Immature natural killer cell (primary cell): Measurements from ENCODE around the gene AFAP1L2. TPM values are rescaled to one million over a fixed set of nuclear protein-coding genes. Genes with fewer than 3 reads are reported as not detected.

Source experiments
- DNase-seq, 3 donors: peaks; one replicate each; pipeline ENCODE4 v3.0.0; 2022; ENCODE audit warnings: mixed read lengths in 1 of 3
- H3K27ac Mint-ChIP-seq, 6 donors: one replicate each; pipeline ENCODE4 v1.8.0; 2020; ENCODE audit warnings: mixed read lengths in 6 of 6, mild to moderate bottlenecking in 5 of 6, inconsistent platforms in 4 of 6, moderate library complexity in 3 of 6
- H3K27me3 Mint-ChIP-seq, 3 donors: one replicate each; pipeline ENCODE4 v1.8.0; 2020 to 2021; ENCODE audit warnings: low read depth in 3 of 3, mild to moderate bottlenecking in 3 of 3, mixed read lengths in 3 of 3, moderate library complexity in 3 of 3, inconsistent platforms in 1 of 3
- H3K36me3 Mint-ChIP-seq, 3 donors: one replicate each; pipeline ENCODE4 v1.8.0; 2020; ENCODE audit warnings: mixed read lengths in 3 of 3, inconsistent platforms in 2 of 3, mild to moderate bottlenecking in 2 of 3
- H3K4me1 Mint-ChIP-seq, 2 donors: one replicate each; pipeline ENCODE4 v1.8.0; 2020; ENCODE audit warnings: inconsistent platforms in 2 of 2, mild to moderate bottlenecking in 2 of 2, mixed read lengths in 2 of 2, moderate library complexity in 1 of 2
- H3K4me3 Mint-ChIP-seq, 5 donors: one replicate each; pipeline ENCODE4 v1.8.0; 2020; ENCODE audit warnings: mild to moderate bottlenecking in 5 of 5, mixed read lengths in 5 of 5, inconsistent platforms in 3 of 5, moderate library complexity in 3 of 5
- H3K9me3 Mint-ChIP-seq, 6 donors: one replicate each; pipeline ENCODE4 v1.8.0; 2020; ENCODE audit warnings: mild to moderate bottlenecking in 6 of 6, mixed read lengths in 6 of 6, inconsistent platforms in 4 of 6, moderate library complexity in 3 of 6
- polyA plus RNA-seq, 3 donors: library from polyadenylated mRNA; unstranded; fragments of 300-500 nt; fragmentation: Illumina TruSeq; gene quantifications; one replicate each; pipeline ENCODE4 v1.2.3, GENCODE V29; 2021

The AFAP1L2 gene
- polyA plus RNA-seq, 3 donors from 2014 or later = 0.61 to 2.0 (median 1.2) TPM

DNA sequence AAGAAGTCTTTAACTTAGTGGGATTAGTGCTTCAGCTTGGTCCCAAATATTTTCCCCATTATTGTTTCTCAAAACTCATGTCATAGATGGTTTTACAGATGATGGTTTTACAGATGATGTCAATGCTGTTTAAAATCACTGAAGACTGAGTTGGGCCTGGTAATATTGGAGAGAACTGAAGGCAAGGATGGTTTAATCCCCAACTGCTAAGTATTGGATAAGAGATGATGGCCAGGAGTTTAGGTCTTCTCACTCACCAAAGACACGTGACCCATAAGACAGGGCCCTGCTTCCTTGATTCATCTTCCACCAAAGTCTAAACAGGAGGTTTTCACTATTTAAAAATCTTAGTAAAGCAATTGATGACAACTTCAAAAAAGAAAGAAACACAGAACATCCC lies 108.9 kb downstream of the AFAP1L2 start:
- no peak for DNase-seq
- peaks cover 0 to 4% (median 1%) of the 10 kb centered on the region in 3 donors for H3K27me3 Mint-ChIP-seq
- peaks cover 27 to 44% (median 39%) of the 10 kb centered on the region in 3 donors for H3K36me3 Mint-ChIP-seq
- H3K4me3 Mint-ChIP-seq = no peak overlapping the region
- no peaks in the 10 kb centered on the region for H3K4me1 Mint-ChIP-seq
- peaks cover 8 to 20% (median 14%) of the 10 kb centered on the region in 6 donors for H3K9me3 Mint-ChIP-seq
- no peak overlapping the region for H3K27ac Mint-ChIP-seq

DNA sequence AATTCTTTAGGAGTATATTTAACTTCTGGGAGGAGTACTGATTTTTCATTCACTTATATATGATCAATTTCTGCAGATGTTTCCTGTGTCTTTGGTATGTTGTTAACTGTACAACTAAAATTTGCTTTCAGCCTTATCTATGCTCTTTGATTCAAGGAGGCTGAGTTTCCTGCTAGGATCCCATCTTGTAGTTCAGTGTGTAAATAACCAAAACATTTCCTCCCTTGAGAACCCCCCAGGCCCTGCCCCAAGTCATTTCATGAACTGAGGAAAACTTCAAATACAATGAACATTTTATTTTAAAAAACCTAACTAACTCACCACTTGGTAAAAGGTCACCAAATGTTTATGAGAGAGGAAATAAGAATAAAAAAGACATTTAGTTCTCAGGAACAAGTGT lies 109.8 kb downstream of the AFAP1L2 start:
- DNase-seq = no peak
- Mint-ChIP-seq H3K27ac (no peak overlapping the region), H3K9me3 (peaks cover 8 to 20% (median 14%) of the 10 kb centered on the region in 6 donors), H3K4me3 (no peak overlapping the region), H3K4me1 (no peaks in the 10 kb centered on the region), H3K27me3 (peaks cover 1 to 4% (median 2%) of the 10 kb centered on the region in 3 donors), H3K36me3 (peaks cover 27 to 39% (median 38%) of the 10 kb centered on the region in 3 donors)

DNA sequence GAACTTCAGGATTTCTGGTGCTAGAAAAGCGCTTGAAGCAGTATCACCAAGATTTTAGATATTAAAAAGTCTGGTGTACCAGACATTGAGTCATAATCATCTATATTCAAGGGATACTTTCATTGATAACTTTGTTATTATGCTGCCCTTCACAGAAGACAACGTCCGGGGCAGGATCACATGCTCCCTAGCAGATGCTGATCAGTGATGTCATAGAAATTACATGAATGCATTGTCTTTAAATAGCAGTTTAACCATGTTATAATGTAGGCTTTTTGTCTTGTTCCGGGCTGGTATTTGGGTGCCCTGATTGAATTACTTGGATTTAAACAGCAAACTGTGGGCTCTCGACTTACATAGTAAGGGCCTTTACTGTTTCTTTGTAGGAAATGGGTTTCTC lies 111.2 kb downstream of the AFAP1L2 start:
- H3K9me3 Mint-ChIP-seq = peaks cover 8 to 20% (median 14%) of the 10 kb centered on the region in 6 donors
- no peak for DNase-seq
- no peak overlapping the region for H3K4me3 Mint-ChIP-seq
- H3K27me3 Mint-ChIP-seq = peaks cover 1 to 8% (median 2%) of the 10 kb centered on the region in 3 donors
- no peak overlapping the region for H3K27ac Mint-ChIP-seq
- H3K36me3 Mint-ChIP-seq = peaks cover 27 to 36% (median 33%) of the 10 kb centered on the region in 3 donors
- H3K4me1 Mint-ChIP-seq = no peaks in the 10 kb centered on the region

DNA sequence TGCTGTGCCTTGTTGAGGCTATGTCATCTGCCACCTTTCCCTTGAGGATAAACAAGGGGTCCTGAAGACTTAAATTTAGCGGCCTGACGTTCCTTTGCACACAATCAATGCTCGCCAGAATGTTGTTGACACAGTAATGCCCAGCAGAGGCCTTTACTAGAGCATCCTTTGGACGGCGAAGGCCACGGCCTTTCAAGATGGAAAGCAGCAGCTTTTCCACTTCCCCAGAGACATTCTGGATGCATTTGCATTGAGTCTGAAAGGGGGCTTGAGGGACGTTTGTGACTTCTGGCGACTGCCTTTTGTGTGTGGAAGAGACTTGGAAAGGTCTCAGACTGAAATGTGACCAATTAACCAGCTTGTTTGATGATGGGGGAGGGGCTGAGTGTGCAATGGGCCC lies 112.8 kb downstream of the AFAP1L2 start:
- DNase-seq = no peak
- no peak overlapping the region for H3K27ac Mint-ChIP-seq
- H3K36me3 Mint-ChIP-seq = peaks cover 21 to 23% (median 22%) of the 10 kb centered on the region in 3 donors
- H3K4me1 Mint-ChIP-seq = no peaks in the 10 kb centered on the region
- peaks cover 6 to 20% (median 14%) of the 10 kb centered on the region in 6 donors for H3K9me3 Mint-ChIP-seq
- H3K4me3 Mint-ChIP-seq = no peak overlapping the region
- H3K27me3 Mint-ChIP-seq = peaks cover 1 to 10% (median 2%) of the 10 kb centered on the region in 3 donors

DNA sequence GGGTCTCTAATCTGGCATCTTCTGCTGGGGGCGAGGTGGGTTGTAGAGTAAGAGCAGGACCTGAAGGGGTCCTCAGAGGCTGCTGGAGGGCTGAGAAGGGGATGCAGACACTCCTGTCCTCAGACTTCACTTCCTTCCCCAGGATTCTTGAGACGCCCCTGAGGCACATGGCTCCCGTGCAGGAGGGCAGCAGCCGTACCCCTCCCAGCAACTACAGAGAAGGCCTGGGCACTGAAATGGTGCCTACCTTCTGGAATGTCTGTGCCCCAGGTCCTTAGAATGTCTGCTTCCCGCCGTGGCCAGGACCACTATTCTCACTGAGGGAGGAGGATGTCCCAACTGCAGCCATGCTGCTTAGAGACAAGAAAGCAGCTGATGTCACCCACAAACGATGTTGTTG lies 113.2 kb downstream of the AFAP1L2 start:
- Mint-ChIP-seq H3K27ac (no peak overlapping the region), H3K36me3 (peaks cover 16 to 19% (median 17%) of the 10 kb centered on the region in 3 donors), H3K4me3 (no peak overlapping the region), H3K27me3 (peaks cover 1 to 10% (median 2%) of the 10 kb centered on the region in 3 donors), H3K9me3 (peaks cover 4 to 18% (median 12%) of the 10 kb centered on the region in 6 donors), H3K4me1 (no peaks in the 10 kb centered on the region)
- no peak for DNase-seq

DNA sequence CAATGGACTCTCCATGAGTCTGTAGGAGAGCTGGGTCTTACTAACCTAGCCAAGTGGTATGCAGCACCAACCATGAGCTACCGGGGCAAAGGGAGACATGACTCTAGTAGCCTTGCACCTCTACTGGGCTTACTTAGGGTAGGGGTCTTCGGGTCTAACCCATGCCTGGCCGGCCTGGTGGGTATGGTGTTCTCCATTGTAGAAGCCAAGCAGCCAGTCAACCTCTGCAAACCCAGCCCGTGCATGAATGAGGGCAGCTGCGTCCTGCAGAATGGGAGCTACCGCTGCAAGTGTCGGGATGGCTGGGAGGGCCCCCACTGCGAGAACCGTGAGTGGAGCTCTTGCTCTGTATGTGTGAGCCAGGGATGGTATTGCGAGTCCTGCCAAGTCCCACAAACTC lies 114.3 kb downstream of the AFAP1L2 start:
- H3K27ac Mint-ChIP-seq = no peak overlapping the region
- no peaks in the 10 kb centered on the region for H3K4me1 Mint-ChIP-seq
- peaks cover 0 to 7% (median 4%) of the 10 kb centered on the region in 6 donors for H3K9me3 Mint-ChIP-seq
- peaks cover 6 to 9% (median 7%) of the 10 kb centered on the region in 3 donors for H3K36me3 Mint-ChIP-seq
- no peak overlapping the region for H3K4me3 Mint-ChIP-seq
- H3K27me3 Mint-ChIP-seq = peaks cover 1 to 13% (median 4%) of the 10 kb centered on the region in 3 donors
- no peak for DNase-seq

DNA sequence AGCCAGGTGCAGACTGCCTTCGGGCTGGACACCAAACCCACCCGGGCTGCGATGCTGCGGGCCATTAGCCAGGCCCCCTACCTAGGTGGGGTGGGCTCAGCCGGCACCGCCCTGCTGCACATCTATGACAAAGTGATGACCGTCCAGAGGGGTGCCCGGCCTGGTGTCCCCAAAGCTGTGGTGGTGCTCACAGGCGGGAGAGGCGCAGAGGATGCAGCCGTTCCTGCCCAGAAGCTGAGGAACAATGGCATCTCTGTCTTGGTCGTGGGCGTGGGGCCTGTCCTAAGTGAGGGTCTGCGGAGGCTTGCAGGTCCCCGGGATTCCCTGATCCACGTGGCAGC lies 115.2 kb downstream of the AFAP1L2 start:
- peaks cover 1 to 14% (median 4%) of the 10 kb centered on the region in 3 donors for H3K27me3 Mint-ChIP-seq
- no peak overlapping the region for H3K27ac Mint-ChIP-seq

DNA sequence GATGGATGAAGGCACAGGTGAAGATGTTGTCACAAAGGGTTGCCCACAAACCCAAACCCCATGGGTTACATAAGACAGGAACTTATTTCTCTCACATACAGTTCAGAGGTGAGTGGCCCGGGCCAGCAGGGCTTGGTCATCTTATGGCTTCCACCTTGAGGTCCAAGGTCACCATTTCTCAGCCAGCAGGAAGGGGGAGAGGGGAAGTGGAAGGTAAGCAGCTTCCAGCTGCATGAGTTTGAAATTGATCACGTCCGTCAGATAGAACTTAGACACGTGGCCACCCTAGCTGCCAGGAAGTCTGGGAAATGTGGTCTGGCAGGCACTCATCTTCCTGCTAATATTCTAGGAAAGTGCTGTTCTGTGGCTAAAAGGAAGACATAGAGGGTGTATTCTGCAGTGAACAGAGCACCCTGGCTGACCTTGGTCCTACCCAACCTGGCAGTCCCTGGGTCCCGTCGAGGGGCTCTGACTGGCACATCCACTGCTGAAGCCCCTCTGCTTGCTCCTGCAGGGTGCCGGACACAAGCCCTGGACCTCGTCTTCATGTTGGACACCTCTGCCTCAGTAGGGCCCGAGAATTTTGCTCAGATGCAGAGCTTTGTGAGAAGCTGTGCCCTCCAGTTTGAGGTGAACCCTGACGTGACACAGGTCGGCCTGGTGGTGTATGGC lies 115.7 kb downstream of the AFAP1L2 start:
- Mint-ChIP-seq H3K27me3 (peaks cover 1 to 14% (median 4%) of the 10 kb centered on the region in 3 donors), H3K27ac (no peak overlapping the region), H3K4me3 (no peak overlapping the region), H3K9me3 (no peaks in the 10 kb centered on the region), H3K4me1 (no peaks in the 10 kb centered on the region), H3K36me3 (no peaks in the 10 kb centered on the region)
- no peak for DNase-seq

More for the DNA sequence above, 115.2 kb downstream of the AFAP1L2 start:
- Mint-ChIP-seq H3K4me3 (no peak overlapping the region), H3K4me1 (no peaks in the 10 kb centered on the region), H3K36me3 (no peaks in the 10 kb centered on the region), H3K9me3 (no peaks in the 10 kb centered on the region)
- DNase-seq = no peak

DNA sequence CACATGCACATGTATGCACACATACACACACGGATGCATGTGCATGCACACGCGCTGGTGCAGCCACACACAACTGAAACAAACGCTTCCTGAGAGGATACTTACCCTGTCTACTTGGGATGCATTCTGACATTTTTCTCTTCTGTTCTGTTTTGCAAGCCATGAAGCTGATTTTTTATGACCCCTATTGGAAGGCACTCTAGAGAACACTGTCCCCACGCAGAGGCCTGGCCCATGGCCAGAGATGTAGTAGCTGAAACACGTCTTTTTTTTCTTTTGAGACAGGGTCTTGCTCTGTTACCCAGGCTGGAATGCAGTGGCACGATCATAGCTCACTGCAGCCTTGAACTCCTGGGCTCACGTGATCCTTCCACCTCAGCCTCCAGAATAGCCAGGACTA lies 117.4 kb downstream of the AFAP1L2 start:
- H3K4me3 Mint-ChIP-seq = no peak overlapping the region
- no peaks in the 10 kb centered on the region for H3K9me3 Mint-ChIP-seq
- no peaks in the 10 kb centered on the region for H3K36me3 Mint-ChIP-seq
- peaks cover 1 to 17% (median 4%) of the 10 kb centered on the region in 3 donors for H3K27me3 Mint-ChIP-seq
- no peak overlapping the region for H3K27ac Mint-ChIP-seq
- H3K4me1 Mint-ChIP-seq = no peaks in the 10 kb centered on the region
- no peak for DNase-seq

DNA sequence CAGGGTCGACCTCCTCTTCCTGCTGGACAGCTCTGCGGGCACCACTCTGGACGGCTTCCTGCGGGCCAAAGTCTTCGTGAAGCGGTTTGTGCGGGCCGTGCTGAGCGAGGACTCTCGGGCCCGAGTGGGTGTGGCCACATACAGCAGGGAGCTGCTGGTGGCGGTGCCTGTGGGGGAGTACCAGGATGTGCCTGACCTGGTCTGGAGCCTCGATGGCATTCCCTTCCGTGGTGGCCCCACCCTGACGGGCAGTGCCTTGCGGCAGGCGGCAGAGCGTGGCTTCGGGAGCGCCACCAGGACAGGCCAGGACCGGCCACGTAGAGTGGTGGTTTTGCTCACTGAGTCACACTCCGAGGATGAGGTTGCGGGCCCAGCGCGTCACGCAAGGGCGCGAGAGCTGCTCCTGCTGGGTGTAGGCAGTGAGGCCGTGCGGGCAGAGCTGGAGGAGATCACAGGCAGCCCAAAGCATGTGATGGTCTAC lies 118.3 kb downstream of the AFAP1L2 start:
- Mint-ChIP-seq H3K27me3 (peaks cover under 1 to 15% (median 4%) of the 10 kb centered on the region in 3 donors), H3K27ac (no peak overlapping the region), H3K36me3 (no peaks in the 10 kb centered on the region), H3K4me1 (no peaks in the 10 kb centered on the region), H3K4me3 (no peak overlapping the region), H3K9me3 (no peaks in the 10 kb centered on the region)
- no peak for DNase-seq

DNA sequence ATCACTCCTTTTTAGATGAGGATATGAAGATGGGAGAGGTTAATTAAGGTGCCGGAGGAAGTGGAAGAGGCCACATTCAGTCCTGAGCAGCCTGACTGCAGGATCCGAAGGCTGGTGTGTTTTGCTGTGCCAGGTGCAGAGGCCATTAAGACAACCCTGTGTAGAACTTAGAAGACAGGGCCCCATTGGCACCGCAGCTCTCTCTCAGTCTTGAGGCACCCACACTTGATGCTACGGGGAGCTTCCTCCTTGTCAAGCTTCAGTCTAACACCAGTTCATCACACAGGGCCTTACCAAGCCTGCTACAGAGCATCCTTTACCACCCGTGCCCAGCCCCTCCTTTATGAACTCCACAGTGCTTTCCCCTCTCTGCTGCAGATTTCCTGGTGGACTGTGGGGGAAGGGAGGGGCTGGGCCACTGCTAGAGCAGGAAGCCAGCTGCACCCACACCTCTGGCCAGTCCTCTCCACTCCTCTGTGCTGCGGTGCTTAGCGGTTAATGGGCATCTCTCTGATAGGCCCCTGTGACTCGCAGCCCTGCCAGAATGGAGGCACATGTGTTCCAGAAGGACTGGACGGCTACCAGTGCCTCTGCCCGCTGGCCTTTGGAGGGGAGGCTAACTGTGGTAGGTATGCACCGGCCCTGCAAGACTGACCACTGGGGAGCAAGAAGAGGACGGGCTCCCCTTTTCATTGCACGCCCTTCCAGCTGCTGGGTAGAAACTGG lies 119.8 kb downstream of the AFAP1L2 start:
- Mint-ChIP-seq H3K36me3 (no peaks in the 10 kb centered on the region), H3K4me1 (no peaks in the 10 kb centered on the region)

DNA sequence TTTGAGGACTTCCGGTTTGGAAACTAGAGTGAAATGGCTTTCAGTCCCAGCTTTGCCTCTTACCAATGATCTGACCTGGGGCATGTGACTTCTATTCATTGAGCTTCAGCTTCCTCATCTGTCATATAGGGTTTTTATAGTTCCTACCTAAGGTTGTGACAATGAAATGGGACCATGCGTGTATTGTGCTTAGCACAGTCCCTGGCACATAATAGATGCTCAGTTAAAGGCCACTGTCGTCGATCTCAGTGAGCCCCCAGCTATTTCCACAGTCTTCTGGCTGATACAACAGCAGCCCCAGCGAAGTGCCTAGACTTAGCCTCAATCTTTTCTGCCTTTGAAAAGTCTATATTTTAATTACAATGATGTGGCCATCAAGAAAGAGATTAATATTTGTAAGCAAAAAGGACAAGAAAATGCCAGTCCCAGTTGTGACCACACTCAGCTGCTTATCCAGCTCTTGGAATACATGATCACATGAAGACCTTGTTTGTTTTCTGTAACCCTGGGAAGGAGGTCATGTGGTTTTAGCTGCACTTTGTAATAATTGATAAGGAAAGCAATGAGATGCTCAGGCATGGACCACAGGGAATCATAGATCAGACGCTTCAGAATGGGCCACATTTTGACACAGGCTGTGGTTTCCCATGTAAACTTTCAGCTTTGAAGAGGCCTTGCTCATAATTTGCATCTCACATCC lies 120.6 kb downstream of the AFAP1L2 start:
- peaks cover under 1 to 15% (median 2%) of the 10 kb centered on the region in 3 donors for H3K27me3 Mint-ChIP-seq
- DNase-seq = no peak
- H3K4me1 Mint-ChIP-seq = no peaks in the 10 kb centered on the region
- no peaks in the 10 kb centered on the region for H3K36me3 Mint-ChIP-seq
- no peaks in the 10 kb centered on the region for H3K9me3 Mint-ChIP-seq
- H3K4me3 Mint-ChIP-seq = no peak overlapping the region
- no peak overlapping the region for H3K27ac Mint-ChIP-seq

More for the DNA sequence above, 119.8 kb downstream of the AFAP1L2 start:
- DNase-seq = no peak
- H3K9me3 Mint-ChIP-seq = no peaks in the 10 kb centered on the region
- no peak overlapping the region for H3K4me3 Mint-ChIP-seq
- peaks cover 0 to 15% (median 2%) of the 10 kb centered on the region in 3 donors for H3K27me3 Mint-ChIP-seq
- no peak overlapping the region for H3K27ac Mint-ChIP-seq

DNA sequence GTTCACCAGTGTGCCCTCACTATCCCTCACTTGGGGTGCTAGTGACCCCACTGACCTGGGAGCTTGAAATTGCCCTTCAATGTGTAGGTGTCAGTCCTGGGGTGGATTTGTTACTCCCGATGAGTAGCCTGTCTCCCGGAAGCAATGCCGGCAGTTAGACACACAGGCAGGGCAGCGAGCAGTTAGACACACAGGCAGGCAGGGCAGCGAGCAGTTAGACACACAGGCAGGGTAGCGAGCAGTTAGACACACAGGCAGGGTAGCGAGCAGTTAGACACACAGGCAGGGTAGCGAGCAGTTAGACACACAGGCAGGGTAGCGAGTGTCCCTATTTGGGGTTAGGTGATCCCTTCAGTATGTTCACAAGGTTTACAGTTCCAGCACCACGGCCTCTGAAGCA lies 121.2 kb downstream of the AFAP1L2 start:
- peaks cover 2 to 11% (median 3%) of the 10 kb centered on the region in 3 donors for H3K27me3 Mint-ChIP-seq
- no peak overlapping the region for H3K27ac Mint-ChIP-seq
- no peak overlapping the region for H3K4me3 Mint-ChIP-seq
- DNase-seq = no peak
- H3K36me3 Mint-ChIP-seq = no peaks in the 10 kb centered on the region
- H3K4me1 Mint-ChIP-seq = no peaks in the 10 kb centered on the region
- H3K9me3 Mint-ChIP-seq = no peaks in the 10 kb centered on the region

DNA sequence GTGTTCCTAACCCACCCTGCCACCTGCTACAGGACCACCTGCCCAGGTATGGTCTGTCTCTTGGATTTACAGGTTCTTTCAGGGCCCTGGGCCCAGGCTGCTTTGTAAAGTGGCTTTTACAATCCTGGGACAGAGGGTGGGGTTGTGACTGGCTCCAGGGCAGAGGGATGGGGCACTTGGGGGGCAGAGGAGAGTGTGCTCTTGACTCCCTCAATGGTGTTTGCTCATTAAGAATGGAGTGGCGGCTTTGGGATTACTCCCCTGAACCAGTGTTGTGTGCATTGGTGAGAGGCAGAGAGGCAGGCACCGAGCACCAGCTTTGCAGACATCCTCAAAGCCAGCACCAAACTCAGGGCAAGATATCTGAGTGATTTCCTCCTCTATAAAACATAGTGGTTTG lies 121.8 kb downstream of the AFAP1L2 start:
- no peak overlapping the region for H3K27ac Mint-ChIP-seq
- peaks cover 2 to 11% (median 3%) of the 10 kb centered on the region in 3 donors for H3K27me3 Mint-ChIP-seq
- H3K36me3 Mint-ChIP-seq = no peaks in the 10 kb centered on the region
- no peaks in the 10 kb centered on the region for H3K4me1 Mint-ChIP-seq
- H3K4me3 Mint-ChIP-seq = no peak overlapping the region
- no peak for DNase-seq
- no peaks in the 10 kb centered on the region for H3K9me3 Mint-ChIP-seq
